ENCODE data around the gene CSF3.

CSF3 gene

GRCh38 chr17:40025991-40026815 is 11.0 kb downstream of the CSF3 start:
- DNase-seq, result no peak

- DNase-seq, result peak; percentile 73
These were observed 11.8 kb downstream of the CSF3 start for GRCh38 chr17:40026816-40027613.

GRCh38 chr17:40027614-40028012 is 12.4 kb downstream of the CSF3 start:
- DNase-seq, result no peak

GRCh38 chr17:40028595-40028994 is 13.4 kb downstream of the CSF3 start:
- DNase-seq, result no peak

- no peak for DNase-seq
These were observed 16.5 kb downstream of the CSF3 start for GRCh38 chr17:40031706-40032105.

GRCh38 chr17:40032322-40033320 is 17.4 kb downstream of the CSF3 start:
- DNase-seq, result no peak

GRCh38 chr17:40033339-40033738 is 18.1 kb downstream of the CSF3 start:
- DNase-seq, result no peak

- no peak for DNase-seq
These were observed 19.4 kb downstream of the CSF3 start for GRCh38 chr17:40034426-40035161.

GRCh38 chr17:40035162-40035559 is 19.9 kb downstream of the CSF3 start:
- peak; percentile 48 for DNase-seq

- DNase-seq, result peak; percentile 51
These were observed 23.8 kb downstream of the CSF3 start for GRCh38 chr17:40038882-40039513.

GRCh38 chr17:40041196-40041595 is 26.0 kb downstream of the CSF3 start:
- DNase-seq, result no peak

- no peak for DNase-seq
These were observed 41.3 kb downstream of the CSF3 start for GRCh38 chr17:40056379-40057015.

GRCh38 chr17:40058186-40058784 is 43.0 kb downstream of the CSF3 start:
- DNase-seq, result no peak

GRCh38 chr17:40058865-40059264 is 43.6 kb downstream of the CSF3 start:
- DNase-seq, result no peak

GRCh38 chr17:40059729-40060475 is 44.7 kb downstream of the CSF3 start:
- no peak for DNase-seq

- DNase-seq, result peak; percentile 14
These were observed 45.8 kb downstream of the CSF3 start for GRCh38 chr17:40060887-40061608.

GRCh38 chr17:40061609-40062038 is 46.4 kb downstream of the CSF3 start:
- DNase-seq, result peak; percentile 9

- DNase-seq, result peak; percentile 59
These were observed 47.3 kb downstream of the CSF3 start, which contains the start of gene THRA for GRCh38 chr17:40062329-40063186. Gene THRA, plus strand, starts transcription at chr17:40062965. Its CDS starts 11,524 bp downstream, at chr17:40074489.

Measured in retina (tissue), 1 donor.